ENCODE measurements around the gene CGNL1. TPM values are rescaled to one million over a fixed set of nuclear protein-coding genes. Genes with fewer than 3 reads are reported as not detected.

CGNL1 gene
- total and polyA plus RNA-seq, 8 donors, result 0.29 to 36.2 (median 19.5) TPM

- H3K4me3 ChIP-seq, result peak overlapping the region in 1 of 4 donors; percentile 66
- intact Hi-C loops (cut with DNase I; ENCODE audit: low total_unique reads), result no loop called here
- H3K4me1 ChIP-seq, result peaks cover 46 to 91% (median 74%) of the 10 kb centered on the region in 4 donors
- 72 to 83% (median 75%) methylated on average over 6 of the region's 6 CpGs for WGBS, 5 donors
- H3K36me3 ChIP-seq, result no peaks in the 10 kb centered on the region
- no peak for TF ChIP-seq CTCF (IDR thresholded peaks at IDR 0.05)
- TF ChIP-seq POLR2A (IDR thresholded peaks at IDR 0.05), result no peak
- no peak for TF ChIP-seq POLR2AphosphoS5 (IDR thresholded peaks at IDR 0.05)
- no peak for TF ChIP-seq EP300 (IDR thresholded peaks at IDR 0.05)
- peaks cover 0 to 20% (median 0%) of the 10 kb centered on the region in 3 donors for H3K27me3 ChIP-seq
- DNase-seq, result no peak
- H3K27ac ChIP-seq, result peak overlapping the region; percentile 75 to 88 (median 76)
- H3K9me3 ChIP-seq, result no peaks in the 10 kb centered on the region
Observed at GRCh38 chr15:57594479-57594878, 218.2 kb downstream of the CGNL1 start.

GRCh38 chr15:57595011-57595866 is 218.9 kb downstream of the CGNL1 start:
- H3K36me3 ChIP-seq, result no peaks in the 10 kb centered on the region
- intact Hi-C loops (cut with DNase I; ENCODE audit: low total_unique reads), result no loop called here
- peaks cover 47 to 91% (median 77%) of the 10 kb centered on the region in 4 donors for H3K4me1 ChIP-seq
- peaks cover 0 to 20% (median 0%) of the 10 kb centered on the region in 3 donors for H3K27me3 ChIP-seq
- H3K9me3 ChIP-seq, result no peaks in the 10 kb centered on the region
- TF ChIP-seq POLR2AphosphoS5 (IDR thresholded peaks at IDR 0.05) (peak in 2 of 3 donors; percentile 57 to 71), CTCF (IDR thresholded peaks at IDR 0.05) (no peak), POLR2A (IDR thresholded peaks at IDR 0.05) (no peak), EP300 (IDR thresholded peaks at IDR 0.05) (no peak)
- peak; percentile 71 to 77 for DNase-seq
- WGBS, 5 donors, result 31 to 48% (median 42%) methylated on average over 9 of the region's 9 CpGs
- peak overlapping the region; percentile 75 to 88 (median 81) for H3K27ac ChIP-seq
- H3K4me3 ChIP-seq, result no peak overlapping the region

GRCh38 chr15:57596301-57596855 is 220.1 kb downstream of the CGNL1 start:
- Histone ChIP-seq H3K4me3 (no peak overlapping the region), H3K4me1 (peaks cover 43 to 91% (median 74%) of the 10 kb centered on the region in 4 donors), H3K27me3 (peaks cover 0 to 16% (median 0%) of the 10 kb centered on the region in 3 donors), H3K9me3 (no peaks in the 10 kb centered on the region), H3K36me3 (no peaks in the 10 kb centered on the region), H3K27ac (peak overlapping the region; percentile 75 to 88 (median 81))
- intact Hi-C loops (cut with DNase I; ENCODE audit: low total_unique reads), result no loop called here
- DNase-seq, result no peak
- TF ChIP-seq POLR2AphosphoS5 (IDR thresholded peaks at IDR 0.05) (no peak), EP300 (IDR thresholded peaks at IDR 0.05) (no peak), POLR2A (IDR thresholded peaks at IDR 0.05) (no peak), CTCF (IDR thresholded peaks at IDR 0.05) (no peak)
- whole genome bisulfite sequencing, 5 donors, result 81 to 93% (median 87%) methylated on average over 8 of the region's 8 CpGs

- Histone ChIP-seq H3K27me3 (peaks cover 0 to 10% (median 0%) of the 10 kb centered on the region in 3 donors), H3K4me3 (no peak overlapping the region), H3K9me3 (no peaks in the 10 kb centered on the region), H3K36me3 (no peaks in the 10 kb centered on the region), H3K4me1 (peaks cover 42 to 95% (median 70%) of the 10 kb centered on the region in 4 donors), H3K27ac (peak overlapping the region; percentile 75 to 88 (median 81))
- DNase-seq, result no peak
- TF ChIP-seq POLR2AphosphoS5 (IDR thresholded peaks at IDR 0.05) (no peak), EP300 (IDR thresholded peaks at IDR 0.05) (no peak), POLR2A (IDR thresholded peaks at IDR 0.05) (no peak), CTCF (IDR thresholded peaks at IDR 0.05) (no peak)
- intact Hi-C loops (cut with DNase I; ENCODE audit: low total_unique reads), result no loop called here
- 31 to 48% (median 48%) methylated on average over 4 of the region's 4 CpGs for WGBS, 5 donors
Observed at GRCh38 chr15:57596978-57597377, 220.7 kb downstream of the CGNL1 start.
